CD4-positive, alpha-beta T cell treated with Interferon gamma for 1 hour (primary cell): ENCODE data around the gene CNOT4.
"Not testable (repeated sequence)": the region's sequence is repeated elsewhere in the genome, so short reads cannot be mapped to it uniquely, and the experiment has no call there.

ENCODE experiments used
- DNase-seq: peaks from one replicate; pipeline ENCODE4 v3.0.0-alpha.2; 2020

The CNOT4 gene

GRCh38 chr7:135447748-135448147 is 62.2 kb downstream of the CNOT4 start:
- DNase-seq = no peak

- no peak for DNase-seq
Measured at GRCh38 chr7:135445690-135446089, 64.2 kb downstream of the CNOT4 start.

- DNase-seq = not testable (repeated sequence)
Measured at GRCh38 chr7:135445266-135445665, 64.6 kb downstream of the CNOT4 start.

GRCh38 chr7:135441791-135442190 is 68.1 kb downstream of the CNOT4 start:
- no peak for DNase-seq

GRCh38 chr7:135434047-135434446 is 75.9 kb downstream of the CNOT4 start:
- DNase-seq = no peak

- DNase-seq = no peak
Measured at GRCh38 chr7:135430626-135431025, 79.3 kb downstream of the CNOT4 start.

GRCh38 chr7:135428879-135429278 is 81.0 kb downstream of the CNOT4 start:
- DNase-seq = no peak

- no peak for DNase-seq
Measured at GRCh38 chr7:135428011-135428410, 81.9 kb downstream of the CNOT4 start.

GRCh38 chr7:135427166-135427565 is 82.7 kb downstream of the CNOT4 start:
- no peak for DNase-seq

GRCh38 chr7:135425036-135425435 is 84.9 kb downstream of the CNOT4 start:
- DNase-seq = no peak

GRCh38 chr7:135420786-135421185 is 89.1 kb downstream of the CNOT4 start:
- DNase-seq = no peak

- DNase-seq = no peak
Measured at GRCh38 chr7:135416431-135416830, 93.5 kb downstream of the CNOT4 start.

GRCh38 chr7:135414850-135415439 is 95.0 kb downstream of the CNOT4 start:
- no peak for DNase-seq

- no peak for DNase-seq
Measured at GRCh38 chr7:135414208-135414607, 95.7 kb downstream of the CNOT4 start.

GRCh38 chr7:135411098-135411497 is 98.8 kb downstream of the CNOT4 start:
- no peak for DNase-seq

- no peak for DNase-seq
Measured at GRCh38 chr7:135410543-135410942, 99.4 kb downstream of the CNOT4 start.

- no peak for DNase-seq
Measured at GRCh38 chr7:135409845-135410542, 99.9 kb downstream of the CNOT4 start.

GRCh38 chr7:135407884-135408283 is 102.0 kb downstream of the CNOT4 start:
- no peak for DNase-seq

GRCh38 chr7:135406918-135407317 is 103.0 kb downstream of the CNOT4 start:
- DNase-seq = no peak

- no peak for DNase-seq
Measured at GRCh38 chr7:135405969-135406368, 103.9 kb downstream of the CNOT4 start.

- DNase-seq = no peak
Measured at GRCh38 chr7:135403302-135403701, 106.6 kb downstream of the CNOT4 start.

- DNase-seq = no peak
Measured at GRCh38 chr7:135397689-135398088, 112.2 kb downstream of the CNOT4 start.

- DNase-seq = no peak
Measured at GRCh38 chr7:135392701-135393100, 117.2 kb downstream of the CNOT4 start.

GRCh38 chr7:135391514-135391913 is 118.4 kb downstream of the CNOT4 start:
- no peak for DNase-seq

- no peak for DNase-seq
Measured at GRCh38 chr7:135390829-135391228, 119.1 kb downstream of the CNOT4 start.
